Measurements from ENCODE around the gene STXBP5. TPM values are rescaled to one million over a fixed set of nuclear protein-coding genes. Genes with fewer than 3 reads are reported as not detected.

Gene STXBP5
- total RNA-seq, 1 experiment from 2014 or later, result 10.1 TPM

DNA sequence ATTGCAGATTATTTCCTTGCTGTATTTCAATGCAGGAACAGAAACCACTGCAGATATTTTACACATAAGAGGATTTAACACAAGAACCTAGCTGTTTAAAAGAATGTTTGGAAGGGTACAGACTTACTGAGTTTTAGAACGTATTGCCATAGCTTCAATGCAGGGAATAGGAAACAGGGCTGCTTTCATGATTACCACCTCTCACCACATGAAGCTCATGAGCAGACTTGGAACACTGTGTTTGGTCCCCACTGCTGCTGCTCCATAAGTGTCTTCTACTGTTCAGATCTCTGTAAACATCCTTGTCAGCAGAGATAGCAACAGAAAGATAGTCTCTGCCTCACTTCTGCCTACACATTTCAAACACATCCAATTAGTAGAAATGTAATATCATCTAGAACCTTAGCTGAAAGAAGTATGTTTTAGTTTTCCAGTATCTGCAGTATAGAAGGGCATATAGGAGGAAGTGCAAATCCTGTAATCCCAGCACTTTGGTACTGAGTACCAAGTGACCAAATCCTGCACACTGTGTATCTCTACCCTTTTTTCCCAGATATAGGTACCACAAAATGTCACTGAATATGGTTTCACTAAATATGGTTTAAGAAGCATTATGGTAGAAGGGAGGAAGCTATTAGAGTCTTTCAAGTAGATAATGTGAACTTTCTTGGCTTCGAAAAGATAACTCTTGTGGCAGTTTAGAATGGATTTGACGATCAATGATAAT lies 51.9 kb downstream of the STXBP5 start:
- intact Hi-C loops (cut with micrococcal nuclease; ENCODE audit: unreplicated experiment), result no loop called here
- Mint-ChIP-seq H3K4me3 (ENCODE audit: low read depth, unreplicated experiment) (no peak overlapping the region), H3K27ac (ENCODE audit: unreplicated experiment) (no peak overlapping the region), H3K4me1 (ENCODE audit: low read depth, unreplicated experiment) (no peaks in the 10 kb centered on the region), H3K9me3 (ENCODE audit: low read depth, unreplicated experiment) (no peaks in the 10 kb centered on the region), H3K36me3 (ENCODE audit: insufficient read depth, unreplicated experiment) (no peaks in the 10 kb centered on the region), H3K27me3 (ENCODE audit: unreplicated experiment) (no peaks in the 10 kb centered on the region)
- TF ChIP-seq, protein P1, sequence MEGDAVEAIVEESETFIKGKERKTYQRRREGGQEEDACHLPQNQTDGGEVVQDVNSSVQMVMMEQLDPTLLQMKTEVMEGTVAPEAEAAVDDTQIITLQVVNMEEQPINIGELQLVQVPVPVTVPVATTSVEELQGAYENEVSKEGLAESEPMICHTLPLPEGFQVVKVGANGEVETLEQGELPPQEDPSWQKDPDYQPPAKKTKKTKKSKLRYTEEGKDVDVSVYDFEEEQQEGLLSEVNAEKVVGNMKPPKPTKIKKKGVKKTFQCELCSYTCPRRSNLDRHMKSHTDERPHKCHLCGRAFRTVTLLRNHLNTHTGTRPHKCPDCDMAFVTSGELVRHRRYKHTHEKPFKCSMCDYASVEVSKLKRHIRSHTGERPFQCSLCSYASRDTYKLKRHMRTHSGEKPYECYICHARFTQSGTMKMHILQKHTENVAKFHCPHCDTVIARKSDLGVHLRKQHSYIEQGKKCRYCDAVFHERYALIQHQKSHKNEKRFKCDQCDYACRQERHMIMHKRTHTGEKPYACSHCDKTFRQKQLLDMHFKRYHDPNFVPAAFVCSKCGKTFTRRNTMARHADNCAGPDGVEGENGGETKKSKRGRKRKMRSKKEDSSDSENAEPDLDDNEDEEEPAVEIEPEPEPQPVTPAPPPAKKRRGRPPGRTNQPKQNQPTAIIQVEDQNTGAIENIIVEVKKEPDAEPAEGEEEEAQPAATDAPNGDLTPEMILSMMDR (IDR thresholded peaks at IDR 0.05; ENCODE audit: unreplicated experiment), result no peak
- CTCF ChIA-PET, result no interaction called here
- BruUV-seq (replicated peaks), result no TSS peak
- no peak for DNase-seq

- CTCF ChIA-PET, result no interaction called here
Measured at GRCh38 chr6:147257760-147258159, 53.5 kb downstream of the STXBP5 start.

GRCh38 chr6:147260091-147260490 lies 55.9 kb downstream of the STXBP5 start:
- intact Hi-C loops (cut with micrococcal nuclease; ENCODE audit: unreplicated experiment), result no loop called here
- Mint-ChIP-seq H3K27me3 (ENCODE audit: unreplicated experiment) (no peaks in the 10 kb centered on the region), H3K27ac (ENCODE audit: unreplicated experiment) (no peak overlapping the region), H3K36me3 (ENCODE audit: insufficient read depth, unreplicated experiment) (no peaks in the 10 kb centered on the region), H3K4me1 (ENCODE audit: low read depth, unreplicated experiment) (no peaks in the 10 kb centered on the region), H3K4me3 (ENCODE audit: low read depth, unreplicated experiment) (no peak overlapping the region), H3K9me3 (ENCODE audit: low read depth, unreplicated experiment) (no peaks in the 10 kb centered on the region)
- no peak for DNase-seq
- CTCF ChIA-PET, result no interaction called here
- no TSS peak for BruUV-seq (replicated peaks)
- TF ChIP-seq, protein P1 (IDR thresholded peaks at IDR 0.05; ENCODE audit: unreplicated experiment), result no peak

More at GRCh38 chr6:147257760-147258159, 53.5 kb downstream of the STXBP5 start:
- H3K4me1 Mint-ChIP-seq (ENCODE audit: low read depth, unreplicated experiment), result no peaks in the 10 kb centered on the region
- no TSS peak for BruUV-seq (replicated peaks)
- no peak overlapping the region for H3K27ac Mint-ChIP-seq (ENCODE audit: unreplicated experiment)
- intact Hi-C loops (cut with micrococcal nuclease; ENCODE audit: unreplicated experiment), result no loop called here
- no peaks in the 10 kb centered on the region for H3K36me3 Mint-ChIP-seq (ENCODE audit: insufficient read depth, unreplicated experiment)
- no peak for DNase-seq
- H3K4me3 Mint-ChIP-seq (ENCODE audit: low read depth, unreplicated experiment), result no peak overlapping the region
- no peaks in the 10 kb centered on the region for H3K9me3 Mint-ChIP-seq (ENCODE audit: low read depth, unreplicated experiment)
- TF ChIP-seq, protein P1 (IDR thresholded peaks at IDR 0.05; ENCODE audit: unreplicated experiment), result no peak
- H3K27me3 Mint-ChIP-seq (ENCODE audit: unreplicated experiment), result no peaks in the 10 kb centered on the region

- intact Hi-C loops (cut with micrococcal nuclease; ENCODE audit: unreplicated experiment), result no loop called here
- CTCF ChIA-PET, result no interaction called here
- Mint-ChIP-seq H3K36me3 (ENCODE audit: insufficient read depth, unreplicated experiment) (no peaks in the 10 kb centered on the region), H3K27ac (ENCODE audit: unreplicated experiment) (no peak overlapping the region), H3K4me1 (ENCODE audit: low read depth, unreplicated experiment) (no peaks in the 10 kb centered on the region), H3K9me3 (ENCODE audit: low read depth, unreplicated experiment) (no peaks in the 10 kb centered on the region), H3K27me3 (ENCODE audit: unreplicated experiment) (no peaks in the 10 kb centered on the region), H3K4me3 (ENCODE audit: low read depth, unreplicated experiment) (no peak overlapping the region)
- DNase-seq, result no peak
- TF ChIP-seq, protein P1 (IDR thresholded peaks at IDR 0.05; ENCODE audit: unreplicated experiment), result no peak
- BruUV-seq (replicated peaks), result no TSS peak
Measured at GRCh38 chr6:147262946-147263345, 58.7 kb downstream of the STXBP5 start.

Data from Calu3 (cell line).